Stimulated activated CD8-positive, alpha-beta memory T cell treated with anti-CD3 and anti-CD28 coated beads, Interleukin-4, amount 100 ng/mL, for 4 hours (primary cell): Measurements from ENCODE around the gene TFRC.
"Not testable (repeated sequence)": the region's sequence is repeated elsewhere in the genome, so short reads cannot be mapped to it uniquely, and the experiment has no call there.

ENCODE experiments used
- DNase-seq, 2 donors: peaks; one replicate each; pipeline ENCODE4 v3.0.0-alpha.2; 2020; ENCODE audit warnings: low read depth in 2 of 2, low spot score in 1 of 2

TFRC gene

DNA sequence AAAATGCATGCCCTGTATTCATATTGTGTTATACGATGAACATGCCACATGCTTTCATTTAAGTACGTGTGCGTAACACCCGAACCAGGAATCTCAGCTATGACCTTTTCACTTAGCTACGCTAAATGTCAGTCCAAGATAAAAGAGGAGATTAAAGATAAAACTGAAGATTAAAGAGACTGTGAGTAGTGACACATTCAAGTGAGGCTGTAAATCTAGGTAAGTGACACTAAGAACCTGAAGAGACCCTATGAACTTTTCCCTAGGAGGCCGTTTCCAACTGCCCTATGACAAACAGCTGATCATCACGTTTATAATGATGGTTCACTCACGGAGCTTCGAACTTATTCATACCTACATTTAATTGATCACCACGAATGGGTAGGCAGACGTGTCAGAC is 32.2 kb downstream of the TFRC start:
- no peak for DNase-seq

- no peak for DNase-seq
Observed at GRCh38 chr3:196048922-196049598, 32.8 kb downstream of the TFRC start.

- DNase-seq: no peak
Observed at GRCh38 chr3:196047391-196048030, 34.4 kb downstream of the TFRC start.

- no peak for DNase-seq
Observed at GRCh38 chr3:196044513-196044912, 37.4 kb downstream of the TFRC start.

GRCh38 chr3:196042673-196043072 is 39.2 kb downstream of the TFRC start:
- DNase-seq: no peak

- no peak for DNase-seq
Observed at GRCh38 chr3:196039359-196039758, 42.5 kb downstream of the TFRC start.

DNA sequence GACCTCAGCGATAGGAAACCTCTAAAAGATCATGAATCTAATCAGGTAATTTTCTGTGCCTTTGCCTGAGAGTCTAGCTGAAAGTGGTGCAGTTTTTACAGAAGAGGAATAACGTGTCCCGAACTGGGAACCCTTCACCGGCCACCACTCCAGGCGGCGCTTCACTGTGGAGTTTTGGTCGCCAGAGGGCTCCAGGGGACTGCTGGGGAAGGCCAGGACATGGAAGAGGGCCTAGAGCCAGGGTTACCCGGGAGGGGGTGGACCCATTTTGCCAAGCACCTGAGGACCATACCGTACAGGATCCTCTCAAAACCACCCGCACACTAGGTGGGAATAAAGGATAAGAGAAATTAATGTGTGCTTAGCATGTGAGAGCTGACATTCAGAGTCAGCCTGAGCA is 55.8 kb downstream of the TFRC start:
- not testable (repeated sequence) for DNase-seq

DNA sequence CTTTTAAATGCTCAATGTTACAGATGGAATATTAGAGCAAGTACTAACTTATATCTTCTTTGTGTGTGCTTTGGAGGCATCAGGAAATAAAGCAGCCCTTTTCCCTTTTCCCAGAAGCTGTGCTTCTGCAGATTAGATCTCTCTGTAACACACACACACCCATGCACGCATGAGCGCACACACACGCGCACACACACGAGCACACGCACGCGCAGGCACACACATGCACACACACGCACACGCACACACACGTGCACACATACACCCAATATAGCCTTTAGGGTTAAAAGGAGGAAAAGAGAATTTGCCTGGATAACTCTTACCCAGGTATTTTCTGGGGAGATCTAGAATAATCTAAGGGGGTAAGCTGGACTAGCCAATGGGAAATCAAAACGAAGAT is 56.9 kb downstream of the TFRC start:
- DNase-seq: no peak

DNA sequence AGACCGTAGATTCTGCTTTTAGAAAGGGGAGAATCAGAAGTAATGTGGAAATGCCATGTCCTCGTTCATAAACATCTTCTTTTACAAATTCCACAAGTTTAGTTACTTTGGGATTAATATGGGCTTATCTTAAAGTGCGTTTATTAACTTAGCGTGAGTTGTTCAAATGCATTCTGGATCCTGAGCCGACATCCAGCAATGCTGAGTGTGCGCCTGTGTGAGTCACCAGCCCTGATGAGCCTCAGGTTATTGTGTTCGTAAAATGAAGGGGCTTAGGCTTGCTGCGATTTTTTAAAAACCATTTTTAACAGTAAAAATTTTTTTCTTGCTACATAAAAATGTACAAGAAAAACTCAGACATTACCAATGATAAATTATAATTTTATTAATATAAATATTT is 57.9 kb downstream of the TFRC start:
- DNase-seq: no peak

DNA sequence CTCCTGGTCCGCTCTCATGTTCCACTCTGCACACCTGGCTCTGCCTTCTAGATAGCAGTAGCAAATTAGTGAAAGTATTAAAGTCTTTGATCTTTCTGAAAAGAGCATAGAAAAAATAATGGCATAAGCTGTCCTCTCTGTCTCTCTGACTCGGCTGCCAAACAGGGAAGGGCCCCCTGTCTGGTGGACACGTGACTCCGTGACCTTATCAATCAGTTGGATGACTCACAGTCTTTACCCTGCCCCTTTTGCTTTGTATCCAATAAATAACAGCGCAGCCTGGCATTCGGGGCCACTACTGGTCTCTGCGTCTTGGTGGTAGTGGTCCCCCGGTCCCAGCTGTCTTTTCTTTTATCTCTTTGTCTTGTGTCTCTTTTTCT is 59.4 kb downstream of the TFRC start:
- not testable (repeated sequence) for DNase-seq

- DNase-seq: no peak
Observed at GRCh38 chr3:196020373-196020772, 61.5 kb downstream of the TFRC start.

DNA sequence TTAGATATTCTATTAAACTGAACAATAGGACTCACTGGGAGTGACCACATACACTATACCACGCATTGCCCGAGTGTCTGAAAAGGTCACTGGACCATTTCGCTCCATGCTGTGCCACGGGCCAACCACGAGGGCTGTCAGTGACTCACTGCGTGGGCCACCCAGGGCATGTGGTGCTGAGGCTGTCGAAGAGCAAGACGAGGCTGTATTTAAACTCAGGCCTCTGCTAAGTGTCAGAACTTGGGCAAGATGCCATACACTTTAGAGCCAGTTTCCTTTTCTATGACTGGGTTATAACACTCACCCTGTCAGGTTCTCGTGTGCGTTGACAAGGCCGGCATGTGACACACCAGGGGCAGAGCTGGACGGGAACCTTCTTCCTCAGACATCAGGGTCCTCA is 62.3 kb downstream of the TFRC start:
- DNase-seq: not testable (repeated sequence)

DNA sequence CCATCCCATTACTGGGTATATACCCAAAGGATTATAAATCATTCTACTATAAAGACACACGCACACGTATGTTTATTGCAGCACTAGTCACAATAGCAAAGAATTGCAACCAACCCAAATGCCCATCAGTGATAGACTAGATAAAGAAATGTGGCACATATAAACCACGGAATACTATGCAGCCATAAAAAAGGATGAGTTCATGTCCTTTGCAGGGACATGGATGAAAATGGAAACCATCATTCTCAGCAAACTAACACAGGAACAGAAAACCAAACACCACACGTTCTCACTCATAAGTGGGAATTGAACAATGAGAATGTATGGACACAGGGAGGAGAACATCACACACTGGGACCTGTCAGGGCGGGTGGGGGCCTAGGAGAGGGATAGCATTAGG is 63.7 kb downstream of the TFRC start:
- not testable (repeated sequence) for DNase-seq

DNA sequence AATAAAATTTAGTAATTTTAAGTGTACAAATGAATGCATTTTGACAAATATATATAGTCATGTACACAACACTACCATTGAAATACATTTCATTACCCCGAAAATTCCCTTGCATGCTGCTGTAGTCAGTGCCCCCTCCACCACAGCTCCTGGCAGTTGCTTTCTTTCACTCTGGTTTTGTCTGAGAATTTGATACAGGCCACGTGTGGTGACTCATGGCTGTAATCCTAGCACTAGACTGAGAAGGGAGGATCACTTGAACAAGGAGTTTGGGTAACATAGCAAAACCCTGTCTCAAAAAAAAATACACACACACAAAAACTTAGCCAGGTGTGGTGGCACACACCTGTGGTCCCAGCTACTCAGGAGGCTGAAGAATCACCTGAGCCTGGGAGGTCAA is 65.4 kb downstream of the TFRC start:
- no peak for DNase-seq

DNA sequence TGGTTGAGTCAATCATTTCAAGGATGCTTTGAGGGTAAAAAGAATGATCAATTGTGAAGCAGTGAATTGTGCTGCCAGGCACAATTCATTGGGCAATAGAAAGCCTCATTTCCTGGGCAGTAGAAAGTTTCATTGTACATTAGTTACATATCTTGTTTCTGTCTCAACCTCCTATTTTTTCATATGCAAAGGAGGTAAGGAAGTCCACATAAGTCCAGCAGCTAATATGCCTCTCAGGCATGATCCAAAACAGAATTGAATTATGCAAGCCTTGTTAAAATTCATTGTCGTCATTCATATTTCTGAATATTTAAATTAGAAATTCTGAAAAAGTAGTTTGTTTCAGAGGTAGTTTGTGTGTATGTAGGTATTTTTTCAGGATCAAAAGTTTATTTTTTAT is 65.8 kb downstream of the TFRC start:
- no peak for DNase-seq

GRCh38 chr3:196013587-196014487 is 68.1 kb downstream of the TFRC start:
- DNase-seq: no peak

DNA sequence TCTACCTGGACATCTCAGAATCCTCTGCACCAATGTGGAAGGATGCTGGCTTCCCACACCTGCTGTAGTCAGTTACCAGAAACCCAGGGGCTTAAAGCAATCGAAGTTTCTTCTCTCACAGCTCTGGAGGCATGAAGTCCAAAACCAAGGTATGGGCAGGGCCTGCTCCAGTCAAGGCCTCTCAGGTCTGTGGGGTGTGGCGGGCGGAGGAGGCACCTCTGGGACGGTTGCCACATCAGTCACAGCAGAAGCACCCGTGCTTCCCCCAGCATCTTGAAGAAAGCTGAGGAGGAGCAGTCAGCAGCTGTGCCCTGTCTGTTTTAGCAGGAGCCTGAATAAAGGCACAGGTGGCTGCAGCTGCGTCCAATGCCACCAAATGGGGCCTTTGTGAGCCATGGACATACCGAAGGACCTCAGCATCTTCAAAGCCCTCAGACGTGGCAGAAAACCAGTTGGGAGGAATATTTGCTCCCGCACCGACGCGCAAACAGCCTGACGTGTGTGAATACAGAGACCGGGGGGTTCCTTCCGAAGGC is 68.9 kb downstream of the TFRC start:
- DNase-seq: no peak

- DNase-seq: no peak
Observed at GRCh38 chr3:196012481-196012880, 69.4 kb downstream of the TFRC start.

- DNase-seq: no peak
Observed at GRCh38 chr3:196009456-196009855, 72.4 kb downstream of the TFRC start.

DNA sequence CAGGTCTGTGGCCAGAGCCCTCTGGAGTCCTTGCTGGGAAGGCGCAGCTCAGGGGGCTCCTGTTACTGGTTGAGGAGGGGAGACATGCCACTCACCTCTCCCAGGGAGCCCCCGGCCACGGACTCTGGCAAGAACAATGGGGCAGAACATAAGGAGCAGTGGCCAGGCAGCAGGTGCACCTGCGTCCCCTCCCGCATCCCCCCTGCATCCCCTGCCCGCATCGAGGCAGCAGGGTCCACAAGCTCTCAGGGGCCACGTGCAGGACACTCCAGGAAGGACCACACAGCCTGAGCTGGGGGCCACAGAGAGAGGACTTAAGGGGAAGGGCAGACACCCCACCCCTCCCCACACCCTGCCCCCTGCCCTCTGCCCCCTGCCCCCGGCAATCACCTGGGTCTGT is 73.0 kb downstream of the TFRC start:
- no peak for DNase-seq

DNA sequence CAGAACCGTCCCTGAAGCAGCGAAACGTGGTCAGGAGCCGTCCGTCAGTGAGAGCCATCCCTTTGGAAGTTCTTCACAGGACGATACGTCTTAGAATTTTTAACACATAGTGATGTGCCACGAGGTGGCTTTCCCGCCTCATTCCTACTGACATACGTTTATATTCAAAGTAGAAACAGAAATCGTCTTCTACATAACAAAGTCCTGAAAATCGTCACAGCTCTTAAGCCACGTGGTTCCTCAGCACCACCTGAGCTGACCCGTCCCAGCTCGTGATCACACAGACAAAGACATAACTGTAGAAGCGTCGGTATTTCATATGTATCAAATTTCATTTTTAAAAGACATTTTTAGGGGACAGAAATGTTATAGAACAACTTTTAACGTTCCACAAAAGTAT is 73.5 kb downstream of the TFRC start:
- DNase-seq: no peak
